Ovary (tissue), 9 donors: ENCODE measurements around the gene FUT7. TPM values are rescaled to one million over a fixed set of nuclear protein-coding genes. Genes with fewer than 3 reads are reported as not detected.

Experiments used
- DNase-seq, 5 donors: peaks; one replicate each; pipeline ENCODE4 v3.0.0-alpha.2; 2019 to 2020
- H3K27ac ChIP-seq, 2 donors: fragments of 200-600 bp; one replicate each; pipeline versions ENCODE4 v1.5.1 to v1.8.0; 2019 to 2022
- H3K27me3 ChIP-seq: fragments of 200-600 bp; one replicate; pipeline ENCODE4 v1.8.0; 2022
- H3K36me3 ChIP-seq: fragments of 200-600 bp; sonication (generic); one replicate; pipeline ENCODE4 v1.5.1; 2019
- H3K4me1 ChIP-seq: one replicate; pipeline ENCODE4 v1.8.1; 2013; ENCODE audit warnings: mild to moderate bottlenecking, moderate library complexity; ENCODE audit not compliant: insufficient read depth
- H3K4me3 ChIP-seq: fragments of 200-600 bp; sonication (generic); one replicate; pipeline ENCODE4 v1.5.1; 2017
- H3K9me3 ChIP-seq, 2 donors: fragments of 200-600 bp in 1 of 2; sonication (generic) in 1 of 2; one replicate each; pipeline versions ENCODE4 v1.5.1 to v1.8.1; 2013 to 2019; ENCODE audit warnings: mild to moderate bottlenecking in 1 of 2, moderate library complexity in 1 of 2
- CTCF ChIP-seq, 3 donors: fragments of 450-650 bp in 2 of 3; fragments of 200-600 bp in 1 of 3; IDR thresholded peaks; one replicate each; pipeline versions ENCODE4 v1.5.1 to v1.8.0; 2016 to 2022; ENCODE audit warnings: antibody characterized with exemption in 3 of 3, mild to moderate bottlenecking in 1 of 3
- EP300 ChIP-seq: sonication (generic); formaldehyde crosslinking; IDR thresholded peaks from one replicate; pipeline ENCODE4 v1.6.1; 2017; ENCODE audit warnings: antibody characterized with exemption
- POLR2A ChIP-seq: fragments of 450-650 bp; IDR thresholded peaks from one replicate; pipeline ENCODE4 v1.6.1; 2017; ENCODE audit warnings: antibody characterized with exemption, mild to moderate bottlenecking, moderate library complexity
- WGBS, 3 donors: extraction: QIAGEN DNeasy Blood & Tissue Kit in 1 of 3; methylation state at CpG; one replicate each; pipeline versions ENCODE4 v1.1.5 to v1.1.7; 2013 to 2017; 5-methylcytosine and 5-hydroxymethylcytosine counted together
- intact Hi-C, 4 donors: fragments of 100-400 bp; cut with DNase I; formaldehyde crosslinking; loops; one replicate each; pipeline versions ENCODE4 v1.11.0 to v1.15.1; 2022 to 2023
- polyA plus RNA-seq, 2 donors: library from polyadenylated mRNA; stranded (reverse); fragments of 200-250 nt in 1 of 2; fragments of 350-450 nt in 1 of 2; fragmentation: Illumina TruSeq in 1 of 2; extraction: RNeasy Lipid Tissue Mini Kit (QIAGEN cat#74804) in 1 of 2; gene quantifications; one replicate each; pipeline ENCODE4 v1.2.3, GENCODE V29; 2013 to 2014
- total RNA-seq, 7 donors: library from RNA; depleted of rRNA in 2 of 7; stranded (reverse); fragments of >200 nt in 2 of 7; fragmentation: NEBNext Ultra II Directional in 3 of 7; extraction: Animal tissue kit (Norgen Biotek cat#: 25700) in 3 of 7; gene quantifications; one replicate each; pipeline versions ENCODE4 v1.1.0 to v1.2.4, GENCODE V29; 2016 to 2023
- donor health status: DM: no; HTN: no; CAD: no; lungs with moderate emphysema.
- donor health status: DM: no; HTN: no; CAD: no.
- donor health status: Bipolar disorder and iron deficiency.
- donor health status: DM: yes; HTN: yes; CAD: no.
- donor health status: DM: no; HTN: no; CAD: no.
- donor health status: DM: yes; HTN: yes; CAD: no.

Gene FUT7
- total and polyA plus RNA-seq, 9 donors: 0.07 to 0.08 TPM; not detected in 7

GRCh38 chr9:137030538-137031527 lies 1.1 kb downstream of the FUT7 start:
- 84 to 86% (median 86%) methylated on average over 51 to 65 of the region's 65 CpGs for WGBS, 3 donors
- Histone ChIP-seq H3K27me3 (no peaks in the 10 kb centered on the region), H3K4me1 (peaks cover 4% of the 10 kb centered on the region), H3K36me3 (no peaks in the 10 kb centered on the region), H3K27ac (no peak overlapping the region), H3K9me3 (no peaks in the 10 kb centered on the region), H3K4me3 (no peak overlapping the region)
- intact Hi-C loops: loop anchor here in 2 of 4 donors (5.0 kb wide), 3 partner anchors 79 to 244 kb away; partner anchors contain the start of genes LCN12 (in 1 of the 2) and PHPT1 (in 1 of the 2)
- no peak for DNase-seq
- no peak for TF ChIP-seq POLR2A
- TF ChIP-seq EP300: no peak
- no peak for TF ChIP-seq CTCF (IDR thresholded peaks at IDR 0.05)

- Histone ChIP-seq H3K27me3 (no peaks in the 10 kb centered on the region), H3K27ac (no peak overlapping the region), H3K36me3 (no peaks in the 10 kb centered on the region), H3K4me3 (no peak overlapping the region), H3K9me3 (no peaks in the 10 kb centered on the region), H3K4me1 (peaks cover 3% of the 10 kb centered on the region)
- intact Hi-C loops: loop anchor here in 2 of 4 donors (5.0 kb wide), 3 partner anchors 78 to 243 kb away; partner anchors contain the start of genes LCN12 (in 1 of the 2) and PHPT1 (in 1 of the 2)
- WGBS, 3 donors: 75 to 86% (median 80%) methylated on average over 15 of the region's 15 CpGs
- TF ChIP-seq CTCF (IDR thresholded peaks at IDR 0.05): no peak
- no peak for TF ChIP-seq POLR2A
- TF ChIP-seq EP300: no peak
- DNase-seq: no peak
These were observed 1.9 kb downstream of the FUT7 start for GRCh38 chr9:137030006-137030405.

- 29 to 35% (median 34%) methylated on average over 18 to 19 of the region's 19 CpGs for WGBS, 3 donors
These were observed 2.6 kb downstream of the FUT7 start for GRCh38 chr9:137029058-137029936.

More at GRCh38 chr9:137029058-137029936, 2.6 kb downstream of the FUT7 start:
- Histone ChIP-seq H3K4me3 (peak overlapping the region; percentile 53), H3K27ac (no peak overlapping the region), H3K36me3 (no peaks in the 10 kb centered on the region), H3K9me3 (no peaks in the 10 kb centered on the region), H3K4me1 (peaks cover 3% of the 10 kb centered on the region), H3K27me3 (no peaks in the 10 kb centered on the region)
- DNase-seq: peak; percentile 53 to 80 (median 74)
- TF ChIP-seq CTCF (IDR thresholded peaks at IDR 0.05) (peak; percentile 63 to 70 (median 63)), EP300 (no peak)
- intact Hi-C loops: loop anchor here in 1 of 4 donors (5.0 kb wide), 1 partner anchor 38 kb away; no protein-coding TSS in a partner anchor
